Muscle layer of duodenum (tissue), 2 donors: ENCODE measurements around the gene ST3GAL6.
A peak's percentile ranks its signal among the peaks of the same experiment; 100 is the strongest.

ENCODE experiments used
- H3K27ac ChIP-seq: one replicate; pipeline ENCODE4 v1.7.0; 2013; ENCODE audit warnings: mild to moderate bottlenecking, low read length
- H3K27me3 ChIP-seq: one replicate; pipeline ENCODE4 v1.7.0; 2013; ENCODE audit warnings: low read depth, mild to moderate bottlenecking, control low read depth, low read length
- H3K36me3 ChIP-seq, 2 donors: one replicate each; pipeline ENCODE4 v1.7.0; 2013; ENCODE audit warnings: low read length in 2 of 2, control low read depth in 1 of 2, mild to moderate bottlenecking in 1 of 2; ENCODE audit not compliant: insufficient read depth in 2 of 2, control insufficient read depth in 1 of 2
- H3K4me1 ChIP-seq, 2 donors: one replicate each; pipeline ENCODE4 v1.7.0; 2013; ENCODE audit warnings: low read length in 2 of 2, mild to moderate bottlenecking in 2 of 2, control low read depth in 1 of 2, moderate library complexity in 1 of 2; ENCODE audit not compliant: insufficient read depth in 2 of 2, control insufficient read depth in 1 of 2
- H3K4me3 ChIP-seq, 2 donors: one replicate each; pipeline ENCODE4 v1.7.0; 2013; ENCODE audit warnings: low read length in 2 of 2, low read depth in 1 of 2, mild to moderate bottlenecking in 1 of 2
- H3K9me3 ChIP-seq, 2 donors: one replicate each; pipeline ENCODE4 v1.7.0; 2013; ENCODE audit warnings: low read length in 2 of 2, control low read depth in 1 of 2, mild to moderate bottlenecking in 1 of 2; ENCODE audit not compliant: control insufficient read depth in 1 of 2
- donor health status: healthy.

Gene ST3GAL6, protein sequence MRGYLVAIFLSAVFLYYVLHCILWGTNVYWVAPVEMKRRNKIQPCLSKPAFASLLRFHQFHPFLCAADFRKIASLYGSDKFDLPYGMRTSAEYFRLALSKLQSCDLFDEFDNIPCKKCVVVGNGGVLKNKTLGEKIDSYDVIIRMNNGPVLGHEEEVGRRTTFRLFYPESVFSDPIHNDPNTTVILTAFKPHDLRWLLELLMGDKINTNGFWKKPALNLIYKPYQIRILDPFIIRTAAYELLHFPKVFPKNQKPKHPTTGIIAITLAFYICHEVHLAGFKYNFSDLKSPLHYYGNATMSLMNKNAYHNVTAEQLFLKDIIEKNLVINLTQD

DNA sequence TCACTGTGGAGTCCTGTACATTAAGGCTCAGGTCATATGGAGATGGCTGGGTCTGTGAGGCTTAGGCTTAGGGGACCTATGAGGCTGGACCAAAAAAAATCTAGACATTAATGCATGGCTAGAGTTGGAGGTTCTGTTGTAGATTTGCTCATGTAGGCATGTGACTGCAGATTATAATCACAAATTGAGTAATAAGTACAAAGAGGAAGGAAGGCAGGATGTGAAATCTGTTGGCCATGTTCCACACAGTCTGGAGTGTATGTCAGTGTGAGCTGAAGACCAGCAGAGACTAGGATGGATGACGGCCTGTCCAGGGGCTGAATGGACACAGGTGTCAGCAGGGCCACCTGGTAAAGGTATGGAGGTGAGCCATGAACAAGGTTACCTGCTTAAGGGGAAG is at the start of gene ST3GAL6:
Gene ST3GAL6 (plus strand): TSS at position 265 of the 400 bp plus-strand sequence. CDS start 5,101 bp downstream, outside the sequence.
- peak within 1 kb of the TSS; percentile 23 to 36 for H3K4me3 ChIP-seq
- H3K9me3 ChIP-seq: no peaks in the 10 kb centered on the region
- no peaks in the 10 kb centered on the region for H3K27me3 ChIP-seq
- H3K4me1 ChIP-seq: peaks cover 6 to 32% of the 10 kb centered on the region in 2 donors
- H3K27ac ChIP-seq: peak within 1 kb of the TSS; percentile 41
- no peaks in the 10 kb centered on the region for H3K36me3 ChIP-seq

DNA sequence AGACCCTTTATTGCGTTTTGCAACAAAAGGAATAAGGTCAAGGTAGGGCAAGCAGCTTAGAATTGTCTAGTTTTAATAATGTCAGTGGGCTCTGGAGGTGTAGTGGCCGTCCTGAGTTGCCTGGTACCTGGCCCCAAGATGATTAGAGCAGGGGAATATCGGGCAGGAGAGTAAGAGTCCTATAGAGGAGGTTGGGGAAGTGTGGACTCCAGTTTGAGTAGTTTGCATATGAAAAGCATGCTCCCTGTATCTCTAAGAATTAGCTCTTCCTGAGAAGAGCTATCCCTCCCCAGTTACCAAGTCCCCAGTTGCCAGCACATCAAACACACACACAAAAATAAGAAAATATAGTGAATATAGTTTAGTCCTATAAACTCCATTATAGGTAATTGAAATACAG is 49.2 kb upstream of the ST3GAL6 start:
- H3K27me3 ChIP-seq: no peaks in the 10 kb centered on the region
- no peaks in the 10 kb centered on the region for H3K4me1 ChIP-seq
- no peak overlapping the region for H3K4me3 ChIP-seq
- no peaks in the 10 kb centered on the region for H3K36me3 ChIP-seq
- no peaks in the 10 kb centered on the region for H3K9me3 ChIP-seq
- no peak overlapping the region for H3K27ac ChIP-seq

DNA sequence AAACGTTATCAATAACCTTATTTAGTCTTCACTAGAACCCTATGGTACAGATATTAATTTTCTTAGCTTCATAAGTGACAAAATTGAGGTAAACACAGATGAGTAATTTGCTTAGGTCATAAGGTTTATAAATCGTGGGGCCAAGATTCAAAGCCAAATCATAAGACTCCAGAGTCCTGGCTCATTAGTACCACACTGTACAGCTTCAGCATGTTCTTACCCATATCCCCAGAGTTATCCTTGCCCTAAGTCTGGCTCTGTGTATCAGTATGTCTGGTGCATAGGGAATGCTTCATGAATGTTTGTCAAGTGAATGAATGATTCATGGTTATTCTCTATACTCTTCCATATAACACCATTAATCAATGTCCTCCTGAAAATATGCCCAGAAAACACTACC is 45.6 kb upstream of the ST3GAL6 start:
- Histone ChIP-seq H3K4me3 (no peak overlapping the region), H3K4me1 (no peaks in the 10 kb centered on the region)

DNA sequence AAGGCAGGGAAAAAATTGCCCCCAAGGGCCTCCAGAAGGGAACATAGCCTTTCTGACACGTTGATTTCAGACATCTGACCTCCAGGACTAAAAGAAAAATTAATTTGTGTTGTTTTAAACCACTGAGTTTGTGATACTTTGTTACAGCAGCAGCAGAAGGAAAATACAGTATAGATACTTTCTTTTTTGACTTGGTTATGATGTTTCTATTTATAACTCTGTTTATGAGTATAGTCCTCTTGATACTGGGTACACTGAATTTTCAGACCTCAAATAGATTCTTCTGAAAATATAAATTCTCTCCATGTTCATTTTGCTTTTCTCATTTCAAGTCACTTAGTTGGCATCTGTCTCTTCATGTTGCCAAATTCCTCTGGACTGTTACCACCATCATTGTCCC is 44.4 kb upstream of the ST3GAL6 start:
- H3K27me3 ChIP-seq: no peaks in the 10 kb centered on the region
- no peaks in the 10 kb centered on the region for H3K36me3 ChIP-seq

More for the DNA sequence above, 45.6 kb upstream of the ST3GAL6 start:
- Histone ChIP-seq H3K36me3 (no peaks in the 10 kb centered on the region), H3K27me3 (no peaks in the 10 kb centered on the region), H3K9me3 (no peaks in the 10 kb centered on the region), H3K27ac (no peak overlapping the region)

DNA sequence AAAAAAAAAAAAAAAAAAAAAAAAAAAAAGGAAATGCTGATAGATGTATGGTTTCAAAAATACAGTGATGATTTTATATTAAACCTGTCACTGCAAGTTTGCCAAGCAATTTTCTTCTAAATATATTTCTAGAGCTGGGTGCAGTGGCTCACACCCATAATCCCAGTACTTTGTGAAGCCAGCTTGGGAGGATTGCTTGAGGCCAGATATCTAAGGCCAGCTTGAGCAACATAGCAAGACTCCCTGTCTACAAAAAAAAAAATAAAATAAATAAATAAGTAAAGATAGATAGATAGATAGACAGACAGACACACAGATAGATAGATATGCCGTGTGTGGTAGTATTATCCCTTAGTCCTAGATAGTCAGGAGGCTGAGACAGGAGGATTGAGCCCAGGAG is 41.4 kb upstream of the ST3GAL6 start:
- H3K27ac ChIP-seq: no peak overlapping the region
- no peaks in the 10 kb centered on the region for H3K4me1 ChIP-seq
- no peaks in the 10 kb centered on the region for H3K36me3 ChIP-seq

More for the DNA sequence above, 44.4 kb upstream of the ST3GAL6 start:
- H3K4me3 ChIP-seq: no peak overlapping the region
- no peaks in the 10 kb centered on the region for H3K4me1 ChIP-seq
- no peaks in the 10 kb centered on the region for H3K9me3 ChIP-seq
- no peak overlapping the region for H3K27ac ChIP-seq

DNA sequence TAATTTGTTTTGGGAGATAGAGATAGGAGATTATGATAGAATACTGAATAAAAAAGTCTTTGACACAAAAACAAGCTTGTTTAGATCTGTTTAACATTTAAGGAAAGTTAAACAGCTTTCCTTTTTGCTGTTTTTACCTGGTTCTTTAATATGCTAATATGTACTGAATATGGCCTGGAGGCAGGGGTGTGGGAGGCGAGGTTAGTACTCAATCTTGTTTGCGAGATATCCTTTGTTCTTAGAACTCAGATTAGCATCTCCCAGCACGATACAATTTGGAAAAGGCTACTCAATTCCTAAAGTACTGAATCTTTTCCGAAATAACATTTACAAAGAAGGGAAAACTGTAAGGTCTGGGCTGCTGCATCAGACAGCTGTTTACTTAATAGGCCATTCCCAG is 40.8 kb upstream of the ST3GAL6 start:
- Histone ChIP-seq H3K27me3 (no peaks in the 10 kb centered on the region), H3K27ac (no peak overlapping the region), H3K9me3 (no peaks in the 10 kb centered on the region), H3K4me1 (no peaks in the 10 kb centered on the region), H3K36me3 (no peaks in the 10 kb centered on the region), H3K4me3 (no peak overlapping the region)

More for the DNA sequence above, 41.4 kb upstream of the ST3GAL6 start:
- Histone ChIP-seq H3K27me3 (no peaks in the 10 kb centered on the region), H3K9me3 (no peaks in the 10 kb centered on the region), H3K4me3 (no peak overlapping the region)

DNA sequence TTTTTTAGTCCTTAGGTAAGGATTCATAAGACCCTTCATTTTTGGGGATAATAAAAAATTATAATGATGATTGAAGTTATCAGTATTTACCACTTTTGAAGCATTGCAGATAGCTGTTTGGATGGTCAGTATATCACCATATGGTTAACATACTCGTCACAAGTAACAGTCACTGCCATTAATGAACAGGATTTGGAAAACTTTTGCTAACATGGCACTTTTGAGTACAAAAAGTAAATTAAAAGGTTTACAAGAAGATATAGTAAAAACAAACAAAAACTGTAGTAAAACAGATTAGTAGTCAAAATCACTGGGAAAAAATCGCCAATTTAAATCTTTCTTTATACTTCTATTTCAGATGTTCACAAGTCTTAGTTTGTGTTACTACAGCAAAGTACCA is 37.8 kb upstream of the ST3GAL6 start:
- Histone ChIP-seq H3K27me3 (no peaks in the 10 kb centered on the region), H3K9me3 (no peaks in the 10 kb centered on the region), H3K4me1 (no peaks in the 10 kb centered on the region), H3K4me3 (no peak overlapping the region), H3K27ac (no peak overlapping the region), H3K36me3 (no peaks in the 10 kb centered on the region)

DNA sequence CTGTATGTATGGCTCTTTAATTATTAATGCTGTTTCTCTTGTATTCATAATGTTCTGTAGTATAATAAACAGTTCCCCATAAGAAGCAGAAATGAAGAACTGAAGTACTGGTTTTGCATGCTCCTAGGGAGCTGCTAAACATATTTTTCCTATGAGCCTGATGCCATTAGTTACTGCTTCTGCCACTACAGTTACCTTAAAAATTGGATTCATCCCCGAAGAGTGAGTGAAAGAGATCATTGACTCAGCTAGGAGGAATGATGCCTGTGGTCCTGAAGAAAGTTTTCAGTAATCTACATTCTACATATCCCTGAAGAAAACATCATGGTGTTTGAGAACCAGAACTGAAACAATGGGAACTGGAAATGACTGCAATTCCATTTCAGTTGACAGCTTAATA is 37.1 kb upstream of the ST3GAL6 start:
- no peaks in the 10 kb centered on the region for H3K4me1 ChIP-seq
- no peak overlapping the region for H3K4me3 ChIP-seq
- H3K27ac ChIP-seq: no peak overlapping the region
- no peaks in the 10 kb centered on the region for H3K36me3 ChIP-seq
- H3K9me3 ChIP-seq: no peaks in the 10 kb centered on the region
- H3K27me3 ChIP-seq: no peaks in the 10 kb centered on the region

DNA sequence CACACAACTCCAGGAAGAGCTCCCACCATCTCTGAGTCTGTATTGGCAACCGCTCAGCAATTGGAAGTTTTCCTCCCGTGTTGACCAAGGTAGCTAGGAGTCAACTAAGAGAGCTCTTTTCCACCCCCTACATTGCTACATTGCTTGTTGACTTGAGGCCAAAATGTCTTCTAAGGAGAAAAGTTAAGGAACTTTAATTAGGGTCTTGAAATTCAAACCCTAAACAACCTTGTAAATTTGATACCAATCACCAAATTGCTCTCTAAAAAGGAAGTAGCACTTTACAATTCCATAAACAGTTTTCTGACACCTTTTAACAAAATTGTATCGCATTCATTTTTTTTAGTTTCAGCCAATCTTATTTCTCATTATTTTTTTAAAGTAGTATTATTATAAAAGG is 35.5 kb upstream of the ST3GAL6 start:
- Histone ChIP-seq H3K27ac (no peak overlapping the region), H3K4me3 (no peak overlapping the region), H3K27me3 (no peaks in the 10 kb centered on the region), H3K36me3 (no peaks in the 10 kb centered on the region), H3K4me1 (no peaks in the 10 kb centered on the region), H3K9me3 (no peaks in the 10 kb centered on the region)

DNA sequence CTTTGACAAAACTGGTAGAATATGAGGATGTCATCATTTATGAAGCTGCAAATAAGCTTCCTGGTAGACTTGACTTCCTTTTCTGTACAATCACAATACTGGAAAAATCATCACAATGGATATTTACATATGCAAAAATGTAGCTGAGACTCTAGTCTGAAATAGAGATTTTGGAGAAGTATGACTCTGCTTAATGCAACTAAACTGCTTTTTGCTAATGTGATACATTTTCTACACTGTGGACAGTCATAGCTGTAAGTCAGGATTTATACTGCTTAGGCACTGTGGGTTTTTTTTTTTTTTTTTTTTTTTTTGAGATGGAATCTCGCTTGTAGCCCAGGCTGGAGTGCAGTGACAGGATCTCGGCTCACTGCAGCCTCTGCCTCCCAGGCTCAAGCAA is 34.5 kb upstream of the ST3GAL6 start:
- no peaks in the 10 kb centered on the region for H3K36me3 ChIP-seq
- no peaks in the 10 kb centered on the region for H3K9me3 ChIP-seq
- no peak overlapping the region for H3K4me3 ChIP-seq
- no peaks in the 10 kb centered on the region for H3K4me1 ChIP-seq
- no peak overlapping the region for H3K27ac ChIP-seq
- peaks cover 4% of the 10 kb centered on the region for H3K27me3 ChIP-seq

DNA sequence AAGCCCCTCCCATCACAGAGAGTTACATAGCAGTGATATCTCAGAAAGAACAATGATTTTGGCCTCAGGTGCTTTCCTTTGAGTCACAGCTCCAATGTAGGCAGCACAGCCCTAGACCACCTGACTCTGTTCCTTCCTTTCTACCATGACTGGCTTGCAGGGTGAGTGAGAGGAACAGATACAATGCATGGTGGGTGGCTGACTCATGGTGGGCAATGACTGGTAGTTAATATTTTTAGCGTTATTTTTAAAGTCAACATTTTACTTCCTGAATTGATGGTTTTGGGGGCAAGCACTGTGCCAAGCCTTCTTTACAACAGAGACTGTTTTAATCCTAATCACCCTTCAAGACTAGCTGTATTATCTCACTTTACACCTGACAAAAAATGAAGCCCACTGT is 32.8 kb upstream of the ST3GAL6 start:
- H3K36me3 ChIP-seq: no peaks in the 10 kb centered on the region
- H3K27ac ChIP-seq: no peak overlapping the region

More for the DNA sequence above, 32.8 kb upstream of the ST3GAL6 start:
- no peak overlapping the region for H3K4me3 ChIP-seq
- H3K4me1 ChIP-seq: no peaks in the 10 kb centered on the region
- H3K9me3 ChIP-seq: no peaks in the 10 kb centered on the region
- H3K27me3 ChIP-seq: peaks cover 4% of the 10 kb centered on the region
